GM18867 (cell line): ENCODE measurements around the gene USP17L12.
"Not testable (repeated sequence)": the region's sequence is repeated elsewhere in the genome, so short reads cannot be mapped to it uniquely, and the experiment has no call there.

ENCODE experiments used
- ATAC-seq: cut with Tn5 transposase; IDR thresholded peaks from one replicate; pipeline ENCODE4 v1.9.1; 2021; ENCODE audit warnings: mild to moderate bottlenecking, moderate library complexity; ENCODE audit not compliant: unreplicated experiment

The USP17L12 gene, protein sequence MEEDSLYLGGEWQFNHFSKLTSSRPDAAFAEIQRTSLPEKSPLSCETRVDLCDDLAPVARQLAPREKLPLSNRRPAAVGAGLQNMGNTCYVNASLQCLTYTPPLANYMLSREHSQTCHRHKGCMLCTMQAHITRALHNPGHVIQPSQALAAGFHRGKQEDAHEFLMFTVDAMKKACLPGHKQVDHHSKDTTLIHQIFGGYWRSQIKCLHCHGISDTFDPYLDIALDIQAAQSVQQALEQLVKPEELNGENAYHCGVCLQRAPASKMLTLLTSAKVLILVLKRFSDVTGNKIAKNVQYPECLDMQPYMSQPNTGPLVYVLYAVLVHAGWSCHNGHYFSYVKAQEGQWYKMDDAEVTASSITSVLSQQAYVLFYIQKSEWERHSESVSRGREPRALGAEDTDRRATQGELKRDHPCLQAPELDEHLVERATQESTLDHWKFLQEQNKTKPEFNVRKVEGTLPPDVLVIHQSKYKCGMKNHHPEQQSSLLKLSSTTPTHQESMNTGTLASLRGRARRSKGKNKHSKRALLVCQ

DNA sequence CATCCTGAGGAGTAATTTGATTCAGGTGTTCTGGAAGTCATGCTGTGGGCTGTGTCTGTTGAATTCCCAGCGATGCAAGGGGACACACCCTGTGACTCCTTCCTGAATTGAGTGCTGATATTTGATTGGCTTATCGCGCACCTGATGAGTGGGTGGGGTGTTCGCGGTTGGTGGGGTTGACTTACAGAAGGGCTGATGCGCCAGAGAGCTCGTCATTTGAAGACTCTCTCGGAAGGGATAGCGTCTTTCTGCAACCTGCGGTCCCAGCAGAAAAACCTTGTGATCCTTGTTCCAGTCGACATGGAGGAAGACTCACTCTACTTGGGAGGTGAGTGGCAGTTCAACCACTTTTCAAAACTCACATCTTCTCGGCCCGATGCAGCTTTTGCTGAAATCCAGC, at the start of gene USP17L12:
Gene USP17L12 (plus strand): TSS at position 301 of the 400 bp plus-strand sequence. CDS start 0 bp downstream, at position 301.
- not testable (repeated sequence) for ATAC-seq

DNA sequence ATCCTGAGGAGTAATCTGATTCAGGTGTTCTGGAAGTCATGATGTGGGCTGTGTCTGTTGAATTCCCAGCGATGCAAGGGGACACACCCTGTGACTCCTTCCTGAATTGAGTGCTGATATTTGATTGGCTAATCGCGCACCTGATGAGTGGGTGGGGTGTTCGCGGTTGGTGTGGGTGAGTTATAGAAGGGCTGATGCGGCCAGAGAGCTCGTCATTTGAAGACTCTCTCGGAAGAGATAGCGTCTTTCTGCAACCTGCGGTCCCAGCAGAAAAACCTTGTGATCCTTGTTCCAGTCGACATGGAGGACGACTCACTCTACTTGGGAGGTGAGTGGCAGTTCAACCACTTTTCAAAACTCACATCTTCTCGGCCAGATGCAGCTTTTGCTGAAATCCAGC, 9.6 kb upstream of the USP17L12 start, which contains the start of gene USP17L10:
Gene USP17L10 (plus strand): TSS at position 301 of the 400 bp plus-strand sequence. CDS start 0 bp downstream, at position 301.
- ATAC-seq = not testable (repeated sequence)

DNA sequence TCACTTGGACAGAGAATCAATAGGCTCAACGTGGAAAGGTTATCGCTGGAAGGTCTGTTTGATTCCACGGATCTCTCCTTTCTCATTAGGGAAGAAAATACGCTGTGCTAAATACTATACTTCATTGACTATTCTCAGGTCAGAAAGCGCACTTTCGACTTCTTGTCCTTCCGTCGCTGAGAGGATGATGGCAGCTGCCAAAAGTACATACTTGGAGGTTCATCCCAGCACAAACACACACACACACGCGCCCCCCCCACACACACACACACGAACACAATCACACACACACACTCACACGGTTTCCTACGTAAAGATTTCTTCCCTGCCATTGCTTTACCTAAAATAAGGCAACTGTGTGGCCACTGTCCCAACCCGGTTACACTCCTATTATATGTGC, 5.3 kb upstream of the USP17L12 start:
- ATAC-seq = not testable (repeated sequence)

DNA sequence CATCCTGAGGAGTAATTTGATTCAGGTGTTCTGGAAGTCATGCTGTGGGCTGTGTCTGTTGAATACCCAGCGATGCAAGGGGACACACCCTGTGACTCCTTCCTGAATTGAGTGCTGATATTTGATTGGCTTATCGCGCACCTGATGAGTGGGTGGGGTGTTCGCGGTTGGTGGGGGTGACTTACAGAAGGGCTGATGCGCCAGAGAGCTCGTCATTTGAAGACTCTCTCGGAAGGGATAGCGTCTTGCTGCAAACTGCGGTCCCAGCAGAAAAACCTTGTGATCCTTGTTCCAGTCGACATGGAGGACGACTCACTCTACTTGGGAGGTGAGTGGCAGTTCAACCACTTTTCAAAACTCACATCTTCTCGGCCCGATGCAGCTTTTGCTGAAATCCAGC, 4.8 kb upstream of the USP17L12 start, which contains the start of gene USP17L11:
Gene USP17L11 (plus strand): TSS at position 301 of the 400 bp plus-strand sequence. CDS start 0 bp downstream, at position 301.
- ATAC-seq = not testable (repeated sequence)

DNA sequence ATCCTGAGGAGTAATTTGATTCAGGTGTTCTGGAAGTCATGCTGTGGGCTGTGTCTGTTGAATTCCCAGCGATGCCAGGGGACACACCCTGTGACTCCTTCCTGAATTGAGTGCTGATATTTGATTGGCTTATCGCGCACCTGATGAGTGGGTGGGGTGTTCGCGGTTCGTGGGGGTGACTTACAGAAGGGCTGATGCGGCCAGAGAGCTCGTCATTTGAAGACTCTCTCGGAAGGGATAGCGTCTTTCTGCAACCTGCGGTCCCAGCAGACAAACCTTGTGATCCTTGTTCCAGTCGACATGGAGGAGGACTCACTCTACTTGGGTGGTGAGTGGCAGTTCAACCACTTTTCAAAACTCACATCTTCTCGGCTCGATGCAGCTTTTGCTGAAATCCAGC, 4.6 kb downstream of the USP17L12 start, which contains the start of gene USP17L13:
Gene USP17L13 (plus strand): TSS at position 301 of the 400 bp plus-strand sequence. CDS start 0 bp downstream, at position 301.
- not testable (repeated sequence) for ATAC-seq

DNA sequence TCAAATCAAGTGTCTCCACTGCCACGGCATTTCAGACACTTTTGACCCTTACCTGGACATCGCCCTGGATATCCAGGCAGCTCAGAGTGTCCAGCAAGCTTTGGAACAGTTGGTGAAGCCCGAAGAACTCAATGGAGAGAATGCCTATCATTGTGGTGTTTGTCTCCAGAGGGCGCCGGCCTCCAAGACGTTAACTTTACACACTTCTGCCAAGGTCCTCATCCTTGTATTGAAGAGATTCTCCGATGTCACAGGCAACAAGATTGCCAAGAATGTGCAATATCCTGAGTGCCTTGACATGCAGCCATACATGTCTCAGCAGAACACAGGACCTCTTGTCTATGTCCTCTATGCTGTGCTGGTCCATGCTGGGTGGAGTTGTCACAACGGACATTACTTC, 10.3 kb downstream of the USP17L12 start:
- ATAC-seq = not testable (repeated sequence)

DNA sequence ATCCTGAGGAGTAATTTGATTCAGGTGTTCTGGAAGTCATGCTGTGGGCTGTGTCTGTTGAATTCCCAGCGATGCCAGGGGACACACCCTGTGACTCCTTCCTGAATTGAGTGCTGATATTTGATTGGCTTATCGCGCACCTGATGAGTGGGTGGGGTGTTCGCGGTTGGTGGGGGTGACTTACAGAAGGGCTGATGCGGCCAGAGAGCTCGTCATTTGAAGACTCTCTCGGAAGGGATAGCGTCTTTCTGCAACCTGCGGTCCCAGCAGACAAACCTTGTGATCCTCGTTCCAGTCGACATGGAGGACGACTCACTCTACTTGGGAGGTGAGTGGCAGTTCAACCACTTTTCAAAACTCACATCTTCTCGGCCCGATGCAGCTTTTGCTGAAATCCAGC, 14.1 kb downstream of the USP17L12 start, which contains the start of gene USP17L15:
Gene USP17L15 (plus strand): TSS at position 301 of the 400 bp plus-strand sequence. CDS start 0 bp downstream, at position 301.
- not testable (repeated sequence) for ATAC-seq

DNA sequence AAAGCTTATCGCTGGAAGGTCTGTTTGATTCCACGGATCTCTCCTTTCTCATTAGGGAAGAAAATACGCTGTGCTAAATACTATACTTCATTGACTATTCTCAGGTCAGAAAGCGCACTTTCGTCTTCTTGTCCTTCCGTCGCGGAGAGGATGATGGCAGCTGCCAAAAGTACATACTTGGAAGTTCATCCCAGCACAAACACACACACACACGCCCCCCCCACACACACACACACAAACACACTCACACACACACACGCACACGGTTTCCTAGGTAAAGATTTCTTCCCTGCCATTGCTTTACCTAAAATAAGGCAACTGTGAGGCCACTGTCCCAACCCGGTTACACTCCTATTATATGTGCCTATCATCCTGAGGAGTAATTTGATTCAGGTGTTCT, 18.5 kb downstream of the USP17L12 start:
- ATAC-seq = not testable (repeated sequence)

DNA sequence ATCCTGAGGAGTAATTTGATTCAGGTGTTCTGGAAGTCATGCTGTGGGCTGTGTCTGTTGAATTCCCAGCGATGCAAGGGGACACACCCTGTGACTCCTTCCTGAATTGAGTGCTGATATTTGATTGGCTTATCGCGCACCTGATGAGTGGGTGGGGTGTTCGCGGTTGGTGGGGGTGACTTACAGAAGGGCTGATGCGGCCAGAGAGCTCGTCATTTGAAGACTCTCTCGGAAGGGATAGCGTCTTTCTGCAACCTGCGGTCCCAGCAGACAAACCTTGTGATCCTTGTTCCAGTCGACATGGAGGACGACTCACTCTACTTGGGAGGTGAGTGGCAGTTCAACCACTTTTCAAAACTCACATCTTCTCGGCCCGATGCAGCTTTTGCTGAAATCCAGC, 23.6 kb downstream of the USP17L12 start, which contains the start of gene USP17L17:
Gene USP17L17 (plus strand): TSS at position 301 of the 400 bp plus-strand sequence. CDS start 0 bp downstream, at position 301.
- not testable (repeated sequence) for ATAC-seq

DNA sequence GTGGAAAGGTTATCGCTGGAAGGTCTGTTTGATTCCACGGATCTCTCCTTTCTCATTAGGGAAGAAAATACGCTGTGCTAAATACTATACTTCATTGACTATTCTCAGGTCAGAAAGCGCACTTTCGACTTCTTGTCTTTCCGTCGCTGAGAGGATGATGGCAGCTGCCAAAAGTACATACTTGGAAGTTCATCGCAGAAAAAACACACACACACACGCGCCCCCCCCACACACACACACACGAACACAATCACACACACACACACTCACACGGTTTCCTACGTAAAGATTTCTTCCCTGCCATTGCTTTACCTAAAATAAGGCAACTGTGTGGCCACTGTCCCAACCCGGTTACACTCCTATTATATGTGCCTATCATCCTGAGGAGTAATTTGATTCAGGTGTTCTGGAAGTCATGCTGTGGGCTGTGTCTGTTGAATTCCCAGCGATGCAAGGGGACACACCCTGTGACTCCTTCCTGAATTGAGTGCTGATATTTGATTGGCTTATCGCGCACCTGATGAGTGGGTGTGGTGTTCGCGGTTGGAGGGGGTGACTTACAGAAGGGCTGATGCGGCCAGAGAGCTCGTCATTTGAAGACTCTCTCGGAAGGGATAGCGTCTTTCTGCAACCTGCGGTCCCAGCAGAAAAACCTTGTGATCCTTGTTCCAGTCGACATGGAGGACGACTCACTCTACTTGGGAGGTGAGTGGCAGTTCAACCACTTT, 28.2 kb downstream of the USP17L12 start, which contains the start of gene USP17L18:
Gene USP17L18 (plus strand): TSS at position 678 of the 728 bp plus-strand sequence. CDS start 0 bp downstream, at position 678.
- ATAC-seq = not testable (repeated sequence)

DNA sequence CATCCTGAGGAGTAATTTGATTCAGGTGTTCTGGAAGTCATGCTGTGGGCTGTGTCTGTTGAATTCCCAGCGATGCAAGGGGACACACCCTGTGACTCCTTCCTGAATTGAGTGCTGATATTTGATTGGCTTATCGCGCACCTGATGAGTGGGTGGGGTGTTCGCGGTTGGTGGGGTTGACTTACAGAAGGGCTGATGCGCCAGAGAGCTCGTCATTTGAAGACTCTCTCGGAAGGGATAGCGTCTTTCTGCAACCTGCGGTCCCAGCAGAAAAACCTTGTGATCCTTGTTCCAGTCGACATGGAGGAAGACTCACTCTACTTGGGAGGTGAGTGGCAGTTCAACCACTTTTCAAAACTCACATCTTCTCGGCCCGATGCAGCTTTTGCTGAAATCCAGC, 33.1 kb downstream of the USP17L12 start, which contains the start of gene USP17L19:
Gene USP17L19 (plus strand): TSS at position 301 of the 400 bp plus-strand sequence. CDS start 0 bp downstream, at position 301.
- not testable (repeated sequence) for ATAC-seq

DNA sequence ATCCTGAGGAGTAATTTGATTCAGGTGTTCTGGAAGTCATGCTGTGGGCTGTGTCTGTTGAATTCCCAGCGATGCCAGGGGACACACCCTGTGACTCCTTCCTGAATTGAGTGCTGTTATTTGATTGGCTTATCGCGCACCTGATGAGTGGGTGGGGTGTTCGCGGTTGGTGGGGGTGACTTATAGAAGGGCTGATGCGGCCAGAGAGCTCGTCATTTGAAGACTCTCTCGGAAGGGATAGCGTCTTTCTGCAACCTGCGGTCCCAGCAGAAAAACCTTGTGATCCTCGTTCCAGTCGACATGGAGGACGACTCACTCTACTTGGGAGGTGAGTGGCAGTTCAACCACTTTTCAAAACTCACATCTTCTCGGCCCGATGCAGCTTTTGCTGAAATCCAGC, 37.9 kb downstream of the USP17L12 start, which contains the start of gene USP17L20:
Gene USP17L20 (plus strand): TSS at position 301 of the 400 bp plus-strand sequence. CDS start 0 bp downstream, at position 301.
- not testable (repeated sequence) for ATAC-seq

DNA sequence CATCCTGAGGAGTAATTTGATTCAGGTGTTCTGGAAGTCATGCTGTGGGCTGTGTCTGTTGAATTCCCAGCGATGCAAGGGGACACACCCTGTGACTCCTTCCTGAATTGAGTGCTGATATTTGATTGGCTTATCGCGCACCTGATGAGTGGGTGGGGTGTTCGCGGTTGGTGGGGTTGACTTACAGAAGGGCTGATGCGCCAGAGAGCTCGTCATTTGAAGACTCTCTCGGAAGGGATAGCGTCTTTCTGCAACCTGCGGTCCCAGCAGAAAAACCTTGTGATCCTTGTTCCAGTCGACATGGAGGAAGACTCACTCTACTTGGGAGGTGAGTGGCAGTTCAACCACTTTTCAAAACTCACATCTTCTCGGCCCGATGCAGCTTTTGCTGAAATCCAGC, 42.6 kb downstream of the USP17L12 start, which contains the start of gene USP17L21:
Gene USP17L21 (plus strand): TSS at position 301 of the 400 bp plus-strand sequence. CDS start 0 bp downstream, at position 301.
- ATAC-seq = not testable (repeated sequence)

DNA sequence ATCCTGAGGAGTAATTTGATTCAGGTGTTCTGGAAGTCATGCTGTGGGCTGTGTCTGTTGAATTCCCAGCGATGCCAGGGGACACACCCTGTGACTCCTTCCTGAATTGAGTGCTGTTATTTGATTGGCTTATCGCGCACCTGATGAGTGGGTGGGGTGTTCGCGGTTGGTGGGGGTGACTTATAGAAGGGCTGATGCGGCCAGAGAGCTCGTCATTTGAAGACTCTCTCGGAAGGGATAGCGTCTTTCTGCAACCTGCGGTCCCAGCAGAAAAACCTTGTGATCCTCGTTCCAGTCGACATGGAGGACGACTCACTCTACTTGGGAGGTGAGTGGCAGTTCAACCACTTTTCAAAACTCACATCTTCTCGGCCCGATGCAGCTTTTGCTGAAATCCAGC, 47.4 kb downstream of the USP17L12 start, which contains the start of gene USP17L22:
Gene USP17L22 (plus strand): TSS at position 301 of the 400 bp plus-strand sequence. CDS start 0 bp downstream, at position 301.
- not testable (repeated sequence) for ATAC-seq
